Adrenal gland (tissue), 5 donors: ENCODE measurements around the gene GANC.

Experiments used
- POLR2A ChIP-seq, 2 donors: fragments of 450-650 bp; IDR thresholded peaks; one replicate each; pipeline ENCODE4 v1.6.1; 2017; ENCODE audit warnings: antibody characterized with exemption in 2 of 2, mild to moderate bottlenecking in 2 of 2, moderate library complexity in 1 of 2
- TF ChIP-seq, protein P1 (sequence below), 6 experiments: fragments of 450-650 bp in 4 of 6; fragments of 200-600 bp in 2 of 6; sonication (generic) in 1 of 6; IDR thresholded peaks; 1 replicate in 5 of 6; 2 replicates in 1 of 6; pipeline versions ENCODE4 v1.5.1 to v1.8.0; 2016 to 2021; ENCODE audit warnings: antibody characterized with exemption in 6 of 6, mild to moderate bottlenecking in 2 of 6, moderate library complexity in 1 of 6
- donor health status: DM: no; HTN: no; CAD: no.

GRCh38 chr15:42284551-42284950, 11.6 kb downstream of the GANC start:
- TF ChIP-seq, protein P1, sequence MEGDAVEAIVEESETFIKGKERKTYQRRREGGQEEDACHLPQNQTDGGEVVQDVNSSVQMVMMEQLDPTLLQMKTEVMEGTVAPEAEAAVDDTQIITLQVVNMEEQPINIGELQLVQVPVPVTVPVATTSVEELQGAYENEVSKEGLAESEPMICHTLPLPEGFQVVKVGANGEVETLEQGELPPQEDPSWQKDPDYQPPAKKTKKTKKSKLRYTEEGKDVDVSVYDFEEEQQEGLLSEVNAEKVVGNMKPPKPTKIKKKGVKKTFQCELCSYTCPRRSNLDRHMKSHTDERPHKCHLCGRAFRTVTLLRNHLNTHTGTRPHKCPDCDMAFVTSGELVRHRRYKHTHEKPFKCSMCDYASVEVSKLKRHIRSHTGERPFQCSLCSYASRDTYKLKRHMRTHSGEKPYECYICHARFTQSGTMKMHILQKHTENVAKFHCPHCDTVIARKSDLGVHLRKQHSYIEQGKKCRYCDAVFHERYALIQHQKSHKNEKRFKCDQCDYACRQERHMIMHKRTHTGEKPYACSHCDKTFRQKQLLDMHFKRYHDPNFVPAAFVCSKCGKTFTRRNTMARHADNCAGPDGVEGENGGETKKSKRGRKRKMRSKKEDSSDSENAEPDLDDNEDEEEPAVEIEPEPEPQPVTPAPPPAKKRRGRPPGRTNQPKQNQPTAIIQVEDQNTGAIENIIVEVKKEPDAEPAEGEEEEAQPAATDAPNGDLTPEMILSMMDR (IDR thresholded peaks at IDR 0.05): no peak
- TF ChIP-seq POLR2A (IDR thresholded peaks at IDR 0.05): no peak
